Tibial nerve (tissue), 4 donors: ENCODE results near the gene SNRNP35.

Experiments used
- CTCF ChIP-seq, 5 experiments: fragments of 200-600 bp in 3 of 5; fragments of 450-650 bp in 2 of 5; sonication (generic) in 3 of 5; IDR thresholded peaks; one replicate each; pipeline ENCODE4 v1.5.1; 2016 to 2019; ENCODE audit warnings: antibody characterized with exemption in 5 of 5, mild to moderate bottlenecking in 3 of 5, moderate library complexity in 2 of 5
- EP300 ChIP-seq, 2 donors: sonication (generic); formaldehyde crosslinking; IDR thresholded peaks; one replicate each; pipeline ENCODE4 v1.6.1; 2017; ENCODE audit warnings: antibody characterized with exemption in 2 of 2, mild to moderate bottlenecking in 1 of 2

DNA sequence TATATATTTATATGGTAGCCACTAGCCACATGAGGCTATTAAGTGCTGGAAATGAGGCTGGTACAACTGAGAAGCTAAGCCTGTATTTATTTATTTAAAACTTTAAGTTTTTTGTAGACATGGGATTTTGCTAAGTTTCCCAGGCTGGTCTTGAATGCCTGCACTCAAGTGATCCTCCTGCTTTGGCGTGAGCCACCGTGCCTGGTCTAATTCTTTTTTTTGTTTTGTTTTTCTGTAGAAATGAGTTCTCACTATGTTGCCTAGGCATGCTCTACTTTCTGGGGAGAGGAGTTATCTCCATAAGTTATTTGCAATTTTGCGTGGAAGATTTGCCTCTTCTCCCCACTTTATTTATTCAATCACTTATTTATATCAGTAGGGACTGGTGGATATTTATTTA lies 4.8 kb upstream of the SNRNP35 start:
- TF ChIP-seq CTCF (IDR thresholded peaks at IDR 0.05) (no peak), EP300 (IDR thresholded peaks at IDR 0.05) (no peak)
